Hepatocyte (in vitro differentiated cells): Measurements from ENCODE around the gene CDC14B. TPM values are rescaled to one million over a fixed set of nuclear protein-coding genes. Genes with fewer than 3 reads are reported as not detected.

Experiments
- DNase-seq: peaks from one replicate; pipeline ENCODE4 v3.0.0-alpha.2; 2016; ENCODE audit warnings: low spot score
- H2AFZ ChIP-seq: fragments of 200-600 bp; sonication (generic); 2 replicates; pipeline ENCODE4 v1.6.0; 2016; ENCODE audit warnings: antibody characterized with exemption, mild to moderate bottlenecking
- H3K27ac ChIP-seq: fragments of 200-600 bp; sonication (generic); 2 replicates; pipeline ENCODE4 v1.5.1; 2016; ENCODE audit warnings: mild to moderate bottlenecking
- H3K27me3 ChIP-seq: fragments of 200-600 bp; sonication (generic); 2 replicates; pipeline ENCODE4 v1.6.1; 2016
- H3K36me3 ChIP-seq: fragments of 200-600 bp; sonication (generic); replicated peaks from 2 replicates; pipeline ENCODE4 v1.5.1; 2016; ENCODE audit warnings: low read depth; ENCODE audit not compliant: insufficient read depth
- H3K4me1 ChIP-seq: fragments of 200-600 bp; sonication (generic); 2 replicates; pipeline ENCODE4 v1.5.1; 2016; ENCODE audit warnings: mild to moderate bottlenecking, moderate library complexity; ENCODE audit not compliant: insufficient read depth
- H3K4me2 ChIP-seq: fragments of 200-600 bp; sonication (generic); 2 replicates; pipeline ENCODE4 v1.6.0; 2016
- H3K4me3 ChIP-seq: fragments of 200-600 bp; sonication (generic); 2 replicates; pipeline ENCODE4 v1.5.1; 2016; ENCODE audit warnings: mild to moderate bottlenecking
- H3K79me2 ChIP-seq: fragments of 200-600 bp; sonication (generic); 2 replicates; pipeline ENCODE4 v1.6.0; 2017; ENCODE audit warnings: mild to moderate bottlenecking
- H3K9me2 ChIP-seq: fragments of 200-600 bp; sonication (generic); replicated peaks from 2 replicates; pipeline ENCODE4 v1.6.0; 2017; ENCODE audit warnings: mild to moderate bottlenecking; ENCODE audit not compliant: insufficient read depth
- H3K9me3 ChIP-seq: fragments of 200-600 bp; sonication (generic); 2 replicates; pipeline ENCODE4 v1.5.1; 2016; ENCODE audit warnings: low read depth, mild to moderate bottlenecking
- H4K20me1 ChIP-seq: fragments of 200-600 bp; sonication (generic); 2 replicates; pipeline ENCODE4 v1.6.0; 2016; ENCODE audit warnings: mild to moderate bottlenecking; ENCODE audit not compliant: insufficient read depth, poor library complexity, severe bottlenecking
- EZH2 ChIP-seq: fragments of 200-600 bp; sonication (generic); IDR thresholded peaks from 2 replicates; pipeline ENCODE4 v1.6.1; 2016; ENCODE audit warnings: antibody characterized with exemption, mild to moderate bottlenecking, borderline replicate concordance
- EZH2phosphoT487 ChIP-seq: fragments of 200-600 bp; sonication (generic); IDR thresholded peaks from one replicate; pipeline ENCODE4 v1.6.1; 2018; ENCODE audit warnings: antibody characterized with exemption, mild to moderate bottlenecking, low read depth, moderate library complexity; ENCODE audit not compliant: unreplicated experiment, severe bottlenecking
- WGBS: methylation state at CpG from one replicate; pipeline ENCODE4 v1.1.6; 2016; ENCODE audit warnings: low lambda C conversion rate; ENCODE audit errors: missing lambda C conversion rate; 5-methylcytosine and 5-hydroxymethylcytosine counted together
- polyA plus RNA-seq: library from polyadenylated mRNA; unstranded; fragments of >200 nt; fragmentation: Nextera tagmentation; extraction: Ambion mirVana; gene quantifications from 2 replicates; pipeline ENCODE4 v1.2.1, GENCODE V29; 2016
- total RNA-seq: library from RNA; depleted of rRNA; stranded (reverse); fragments of >200 nt; gene quantifications from 2 replicates; pipeline ENCODE4 v1.2.3, GENCODE V29; 2014
- TF ChIP-seq, protein P1 (sequence below): fragments of 200-600 bp; sonication (generic); IDR thresholded peaks from 2 replicates; pipeline ENCODE4 v1.5.1; 2016; ENCODE audit warnings: antibody characterized with exemption, mild to moderate bottlenecking; ENCODE audit not compliant: poor library complexity

Gene CDC14B
- total and polyA plus RNA-seq, 2 experiments from 2014 or later, result 15.1 to 33.4 TPM

DNA sequence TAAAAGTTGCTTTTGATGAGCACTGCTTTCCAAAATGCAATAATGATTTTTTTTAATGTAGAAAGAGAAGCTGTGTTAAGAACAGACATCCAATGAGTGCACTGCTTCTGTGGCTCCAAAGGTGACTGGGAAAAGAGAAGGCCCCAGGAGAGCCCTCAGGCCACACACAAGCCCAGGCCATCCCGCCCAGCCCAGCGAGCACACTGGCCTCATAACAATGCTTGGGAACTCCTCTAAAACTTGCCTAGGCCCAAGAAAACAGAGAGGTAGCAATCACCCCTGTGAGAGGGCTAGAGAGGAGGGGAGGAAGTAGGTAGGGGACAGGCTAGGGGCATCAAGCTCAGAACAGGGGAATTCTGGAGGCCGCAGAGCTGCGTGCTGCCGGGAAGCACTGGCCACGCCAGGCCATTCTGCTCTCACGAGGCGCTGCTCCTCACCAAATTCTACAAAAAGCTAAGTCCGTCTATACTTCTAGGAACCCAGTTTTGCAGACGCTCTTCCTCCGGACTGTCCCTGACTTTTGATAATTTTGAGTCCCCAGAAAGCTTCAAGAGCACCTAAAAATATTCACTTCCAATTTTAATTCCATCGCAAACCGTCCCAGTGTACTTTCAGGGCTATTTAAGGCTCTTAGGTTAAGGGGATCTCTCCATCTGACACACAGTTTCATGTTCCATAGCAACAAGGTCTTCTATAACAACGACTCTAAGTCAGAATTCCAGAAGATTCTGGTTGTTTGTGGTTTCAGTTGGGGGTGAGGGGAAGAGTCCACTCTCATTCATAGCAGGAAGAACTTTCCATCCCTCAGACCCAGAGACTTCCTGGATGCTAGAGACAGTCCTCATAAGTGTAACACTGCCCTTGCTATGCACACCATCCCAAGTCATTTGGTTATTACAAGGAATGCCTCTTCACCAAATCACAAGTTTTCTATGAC lies 118.7 kb downstream of the CDC14B start:
- Histone ChIP-seq H3K36me3 (no peaks in the 10 kb centered on the region), H3K79me2 (no peaks in the 10 kb centered on the region), H3K27me3 (no peaks in the 10 kb centered on the region), H3K9me3 (no peaks in the 10 kb centered on the region), H4K20me1 (no peaks in the 10 kb centered on the region), H3K4me3 (no peak overlapping the region), H3K4me1 (no peaks in the 10 kb centered on the region), H3K9me2 (no peaks in the 10 kb centered on the region), H3K4me2 (no peak overlapping the region), H2AFZ (no peak overlapping the region), H3K27ac (no peak overlapping the region)
- TF ChIP-seq, protein P1, sequence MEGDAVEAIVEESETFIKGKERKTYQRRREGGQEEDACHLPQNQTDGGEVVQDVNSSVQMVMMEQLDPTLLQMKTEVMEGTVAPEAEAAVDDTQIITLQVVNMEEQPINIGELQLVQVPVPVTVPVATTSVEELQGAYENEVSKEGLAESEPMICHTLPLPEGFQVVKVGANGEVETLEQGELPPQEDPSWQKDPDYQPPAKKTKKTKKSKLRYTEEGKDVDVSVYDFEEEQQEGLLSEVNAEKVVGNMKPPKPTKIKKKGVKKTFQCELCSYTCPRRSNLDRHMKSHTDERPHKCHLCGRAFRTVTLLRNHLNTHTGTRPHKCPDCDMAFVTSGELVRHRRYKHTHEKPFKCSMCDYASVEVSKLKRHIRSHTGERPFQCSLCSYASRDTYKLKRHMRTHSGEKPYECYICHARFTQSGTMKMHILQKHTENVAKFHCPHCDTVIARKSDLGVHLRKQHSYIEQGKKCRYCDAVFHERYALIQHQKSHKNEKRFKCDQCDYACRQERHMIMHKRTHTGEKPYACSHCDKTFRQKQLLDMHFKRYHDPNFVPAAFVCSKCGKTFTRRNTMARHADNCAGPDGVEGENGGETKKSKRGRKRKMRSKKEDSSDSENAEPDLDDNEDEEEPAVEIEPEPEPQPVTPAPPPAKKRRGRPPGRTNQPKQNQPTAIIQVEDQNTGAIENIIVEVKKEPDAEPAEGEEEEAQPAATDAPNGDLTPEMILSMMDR, result no peak
- TF ChIP-seq EZH2phosphoT487 (no peak), EZH2 (no peak)
- WGBS, result 92% methylated on average over 14 of the region's 14 CpGs
- no peak for DNase-seq

DNA sequence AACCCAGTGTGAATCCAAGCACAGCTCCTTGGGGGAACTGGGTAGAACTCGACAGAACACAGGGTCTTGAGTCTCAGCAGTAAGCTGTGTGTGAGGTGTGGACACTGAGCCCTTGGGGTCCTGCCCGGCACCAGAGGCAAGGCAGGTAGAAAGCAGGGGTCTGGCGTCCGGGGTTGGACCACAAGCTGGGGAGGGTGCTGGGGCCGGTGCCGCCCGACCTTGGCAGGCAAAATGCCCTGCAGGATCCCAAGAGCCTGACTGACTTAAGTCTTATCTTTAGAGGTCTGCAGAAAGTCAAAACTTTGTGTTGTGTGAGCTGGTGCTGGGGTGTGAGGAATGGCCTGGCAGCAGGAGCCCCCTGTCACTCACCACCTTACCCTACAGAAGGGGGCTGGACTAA lies 120.4 kb downstream of the CDC14B start:
- Histone ChIP-seq H3K27me3 (no peaks in the 10 kb centered on the region), H3K36me3 (no peaks in the 10 kb centered on the region), H3K4me1 (no peaks in the 10 kb centered on the region), H4K20me1 (no peaks in the 10 kb centered on the region), H3K4me3 (no peak overlapping the region), H3K27ac (no peak overlapping the region), H3K9me3 (no peaks in the 10 kb centered on the region), H3K9me2 (no peaks in the 10 kb centered on the region), H3K4me2 (no peak overlapping the region), H2AFZ (no peak overlapping the region), H3K79me2 (no peaks in the 10 kb centered on the region)
- TF ChIP-seq EZH2 (no peak), EZH2phosphoT487 (no peak)
- TF ChIP-seq, protein P1, result no peak
- DNase-seq, result no peak
- WGBS, result 83% methylated on average over 5 of the region's 7 CpGs

DNA sequence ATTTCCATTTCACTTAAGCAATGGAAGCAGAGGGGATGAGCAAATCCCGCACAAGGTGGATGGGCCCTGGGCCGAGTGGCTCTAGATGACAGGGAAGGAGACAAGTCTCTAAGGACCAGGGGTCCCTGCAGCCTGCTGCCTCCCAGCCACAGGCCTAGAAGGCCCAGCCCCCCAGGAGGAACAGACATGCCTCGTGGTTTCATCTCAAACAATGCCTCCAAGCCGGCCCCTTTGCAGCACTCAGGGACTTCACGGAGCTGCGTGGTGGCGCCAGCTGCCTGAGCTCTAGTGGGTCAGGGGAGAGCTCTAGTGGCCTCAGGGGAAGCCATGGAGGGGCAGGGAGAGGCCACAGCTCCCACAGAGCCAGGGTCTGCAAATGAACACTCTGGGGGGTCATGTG lies 120.8 kb downstream of the CDC14B start:
- H2AFZ ChIP-seq, result no peak overlapping the region
- 75% methylated on average over 7 of the region's 7 CpGs for WGBS

More for the DNA sequence above, 120.8 kb downstream of the CDC14B start:
- no peaks in the 10 kb centered on the region for H3K27me3 ChIP-seq
- no peak for DNase-seq
- no peaks in the 10 kb centered on the region for H3K36me3 ChIP-seq
- no peak overlapping the region for H3K4me2 ChIP-seq
- H3K4me3 ChIP-seq, result no peak overlapping the region
- no peaks in the 10 kb centered on the region for H3K79me2 ChIP-seq
- no peaks in the 10 kb centered on the region for H4K20me1 ChIP-seq
- no peaks in the 10 kb centered on the region for H3K9me3 ChIP-seq
- no peaks in the 10 kb centered on the region for H3K9me2 ChIP-seq
- no peaks in the 10 kb centered on the region for H3K4me1 ChIP-seq
- TF ChIP-seq EZH2 (no peak), EZH2phosphoT487 (no peak)
- TF ChIP-seq, protein P1, result no peak
- no peak overlapping the region for H3K27ac ChIP-seq
